GM23338 (cell line): ENCODE results near the gene NQO2. TPM values are rescaled to one million over a fixed set of nuclear protein-coding genes. Genes with fewer than 3 reads are reported as not detected.

Experiments used
- ATAC-seq: fragments of 200-7000 bp; cut with Tn5 transposase; 3 replicates; pipeline ENCODE4 v1.9.1; 2020
- DNase-seq: peaks from one replicate; pipeline ENCODE4 v3.0.0-alpha.2; 2015; ENCODE audit warnings: low spot score
- H2AFZ ChIP-seq: fragments of 200-600 bp; sonication (generic); 2 replicates; pipeline ENCODE4 v1.8.0; 2016; ENCODE audit warnings: antibody characterized with exemption, mild to moderate bottlenecking, moderate library complexity
- H3F3A ChIP-seq: fragments of 200-600 bp; sonication (generic); replicated peaks from 2 replicates; pipeline ENCODE4 v1.8.0; 2017; ENCODE audit warnings: antibody characterized with exemption, mixed run types, low read depth
- H3K27ac ChIP-seq: fragments of 200-600 bp; sonication (generic); 2 replicates; pipeline ENCODE4 v1.6.1; 2016; ENCODE audit warnings: low read depth
- H3K27me3 ChIP-seq: fragments of 200-600 bp; sonication (generic); 2 replicates; pipeline ENCODE4 v1.8.0; 2016; ENCODE audit warnings: mild to moderate bottlenecking, mixed run types, moderate library complexity; ENCODE audit not compliant: insufficient read depth
- H3K36me3 ChIP-seq: fragments of 200-600 bp; sonication (generic); 2 replicates; pipeline ENCODE4 v1.8.0; 2016; ENCODE audit warnings: mild to moderate bottlenecking; ENCODE audit not compliant: insufficient read depth
- H3K4me1 ChIP-seq: fragments of 200-600 bp; sonication (generic); 2 replicates; pipeline ENCODE4 v1.8.0; 2016; ENCODE audit warnings: mild to moderate bottlenecking, moderate library complexity; ENCODE audit not compliant: insufficient read depth
- H3K4me2 ChIP-seq: fragments of 200-600 bp; sonication (generic); 2 replicates; pipeline ENCODE4 v1.7.1; 2017; ENCODE audit warnings: mixed run types
- H3K4me3 ChIP-seq: fragments of 200-600 bp; sonication (generic); 2 replicates; pipeline ENCODE4 v1.6.1; 2016; ENCODE audit warnings: mixed run types
- H3K79me2 ChIP-seq: fragments of 200-600 bp; sonication (generic); replicated peaks from 2 replicates; pipeline ENCODE4 v1.8.0; 2017; ENCODE audit warnings: mild to moderate bottlenecking; ENCODE audit not compliant: insufficient read depth
- H3K9me2 ChIP-seq: fragments of 200-600 bp; sonication (generic); 2 replicates; pipeline ENCODE4 v1.8.0; 2017; ENCODE audit not compliant: insufficient read depth
- H4K20me1 ChIP-seq: fragments of 200-600 bp; sonication (generic); replicated peaks from 2 replicates; pipeline ENCODE4 v1.8.0; 2017; ENCODE audit warnings: mild to moderate bottlenecking; ENCODE audit not compliant: insufficient read depth
- H3K27ac Mint-ChIP-seq: 2 replicates; pipeline ENCODE4 v1.8.0; 2020; ENCODE audit warnings: inconsistent platforms, mild to moderate bottlenecking, moderate library complexity, mixed read lengths
- H3K27me3 Mint-ChIP-seq: 3 replicates; pipeline ENCODE4 v1.8.0; 2022; ENCODE audit warnings: low read depth, mild to moderate bottlenecking, moderate library complexity, mixed read lengths, inconsistent platforms; ENCODE audit not compliant: insufficient read depth, poor library complexity
- H3K36me3 Mint-ChIP-seq: 3 replicates; pipeline ENCODE4 v1.8.0; 2021; ENCODE audit warnings: low read depth, mild to moderate bottlenecking, inconsistent platforms, moderate library complexity, mixed read lengths
- H3K4me1 Mint-ChIP-seq: 3 replicates; pipeline ENCODE4 v1.8.0; 2020; ENCODE audit warnings: mild to moderate bottlenecking, inconsistent platforms, mixed read lengths
- H3K4me3 Mint-ChIP-seq: 3 replicates; pipeline ENCODE4 v1.8.0; 2021; ENCODE audit warnings: moderate library complexity, mild to moderate bottlenecking, inconsistent platforms, mixed read lengths
- H3K9me3 Mint-ChIP-seq: 3 replicates; pipeline ENCODE4 v1.8.0; 2020; ENCODE audit warnings: moderate library complexity, mild to moderate bottlenecking, inconsistent platforms, mixed read lengths
- CREB1 ChIP-seq: fragments of 250-450 bp; sonication (Bioruptor Pico); IDR thresholded peaks from 2 replicates; pipeline ENCODE4 v1.5.0; 2020; ENCODE audit warnings: low read depth, mild to moderate bottlenecking, moderate library complexity
- CTCF ChIP-seq, 2 experiments: fragments of 200-600 bp in 1 of 2; sonication (generic) in 1 of 2; conservative IDR thresholded peaks; 2 replicates each; pipeline versions ENCODE4 v1.5.1 to v1.6.1; 2016 to 2017; ENCODE audit warnings: antibody characterized with exemption in 2 of 2, low read depth in 2 of 2, mild to moderate bottlenecking in 2 of 2, moderate library complexity in 1 of 2
- ETS1 ChIP-seq: IDR thresholded peaks from 2 replicates; pipeline ENCODE4 v1.6.1; 2016; ENCODE audit warnings: antibody characterized with exemption
- EZH2 ChIP-seq: fragments of 200-600 bp; sonication (generic); IDR thresholded peaks from one replicate; pipeline ENCODE4 v1.8.0; 2017; ENCODE audit warnings: antibody characterized with exemption, mild to moderate bottlenecking, low read depth; ENCODE audit not compliant: unreplicated experiment
- EZH2phosphoT487 ChIP-seq: fragments of 200-600 bp; sonication (generic); IDR thresholded peaks from one replicate; pipeline ENCODE4 v1.8.1; 2018; ENCODE audit warnings: antibody characterized with exemption; ENCODE audit not compliant: unreplicated experiment
- JUNB ChIP-seq: IDR thresholded peaks from one replicate; pipeline ENCODE4 v1.6.1; 2016; ENCODE audit warnings: antibody characterized with exemption; ENCODE audit not compliant: unreplicated experiment
- NANOG ChIP-seq: IDR thresholded peaks from 2 replicates; pipeline ENCODE4 v1.6.1; 2016; ENCODE audit warnings: antibody characterized with exemption, borderline replicate concordance
- POLR2AphosphoS5 ChIP-seq: IDR thresholded peaks from 2 replicates; pipeline ENCODE4 v1.6.1; 2016; ENCODE audit warnings: antibody characterized with exemption, low read depth
- REST ChIP-seq: IDR thresholded peaks from one replicate; pipeline ENCODE4 v1.6.1; 2018; ENCODE audit warnings: antibody characterized with exemption; ENCODE audit not compliant: unreplicated experiment
- STAT1 ChIP-seq: IDR thresholded peaks from one replicate; pipeline ENCODE4 v1.6.1; 2016; ENCODE audit warnings: antibody characterized with exemption; ENCODE audit not compliant: unreplicated experiment
- ZNF114 ChIP-seq: fragments of 250-450 bp; sonication (Bioruptor Pico); IDR thresholded peaks from 2 replicates; pipeline ENCODE4 v1.5.0; 2020; ENCODE audit warnings: mild to moderate bottlenecking, moderate library complexity
- ZNF331 ChIP-seq: fragments of 250-450 bp; sonication (Bioruptor Pico); IDR thresholded peaks from 2 replicates; pipeline ENCODE4 v1.5.0; 2020; ENCODE audit warnings: low read depth, mild to moderate bottlenecking, moderate library complexity
- ZNF462 ChIP-seq: fragments of 250-450 bp; sonication (Bioruptor Pico); IDR thresholded peaks from 2 replicates; pipeline ENCODE4 v1.5.0; 2020; ENCODE audit warnings: mild to moderate bottlenecking, moderate library complexity
- polyA plus RNA-seq: library from polyadenylated mRNA; unstranded; fragments of >200 nt; fragmentation: Nextera tagmentation; extraction: Ambion mirVana; gene quantifications from 2 replicates; pipeline ENCODE4 v1.2.1, GENCODE V29; 2016
- total RNA-seq: library from RNA; depleted of rRNA; stranded (reverse); fragments of >200 nt; shearing (Covaris generic); gene quantifications from 2 replicates; pipeline ENCODE4 v1.2.3, GENCODE V29; 2014

Gene NQO2
- total and polyA plus RNA-seq, 2 experiments from 2014 or later, result 117 to 173 TPM

- no peak overlapping the region for H3K4me3 ChIP-seq
- H3K27me3 ChIP-seq, result no peaks in the 10 kb centered on the region
- Mint-ChIP-seq H3K4me3 (no peak overlapping the region), H3K27me3 (peaks cover 5% of the 10 kb centered on the region), H3K9me3 (0 out of 3 replicates have a peak, but pooled peaks cover 2% of the 10 kb centered on the region), H3K4me1 (peaks cover 11% of the 10 kb centered on the region), H3K36me3 (no peaks in the 10 kb centered on the region; the same call in 2 of the 3 replicates), H3K27ac (no peak overlapping the region)
- H3K9me2 ChIP-seq, result no peaks in the 10 kb centered on the region
- TF ChIP-seq POLR2AphosphoS5 (no peak), ZNF462 (CRISPR knock-in tag) (no peak), EZH2 (no peak), CTCF (conservative IDR thresholded peaks at IDR 0.05; ENCODE audit: low read depth in 2 of 2) (no peak), ZNF331 (no peak), JUNB (no peak), ZNF114 (CRISPR knock-in tag) (no peak), STAT1 (no peak), REST (no peak), EZH2phosphoT487 (no peak), NANOG (no peak), ETS1 (no peak), CREB1 (no peak)
- H3K4me1 ChIP-seq, result peaks cover 8% of the 10 kb centered on the region
- DNase-seq (no peak), ATAC-seq (no peak)
- no peak overlapping the region for H2AFZ ChIP-seq
- H3K27ac ChIP-seq, result no peak overlapping the region
- no peak overlapping the region for H3K4me2 ChIP-seq
- no peaks in the 10 kb centered on the region for H3K36me3 ChIP-seq
- H3K79me2 ChIP-seq, result no peaks in the 10 kb centered on the region
- no peaks in the 10 kb centered on the region; the same call in 1 of the 2 replicates for H3F3A ChIP-seq
- H4K20me1 ChIP-seq, result no peaks in the 10 kb centered on the region
Measured at GRCh38 chr6:3033652-3034051, 34.0 kb downstream of the NQO2 start.
